Measurements from ENCODE around the gene EMC9.

The EMC9 gene

GRCh38 chr14:24143511-24143910, 2.1 kb upstream of the EMC9 start:
- peaks cover 26% of the 10 kb centered on the region; the same call in 1 of the 2 replicates for H3K79me2 ChIP-seq (ENCODE audit: insufficient read depth, low read depth)
- H3K9ac ChIP-seq: no peak overlapping the region
- peaks cover 23% of the 10 kb centered on the region for H3K4me1 ChIP-seq (ENCODE audit: low read depth, poor library complexity, severe bottlenecking)
- H3K4me3 ChIP-seq (IDR thresholded peaks at IDR 0.05; ENCODE audit: insufficient read depth, low read depth, low read length): no peak overlapping the region
- H3K27ac ChIP-seq: no peak overlapping the region
- no peak overlapping the region for H3K4me2 ChIP-seq
- no peak overlapping the region for H2AFZ ChIP-seq (ENCODE audit: low read depth)
- H3K27me3 ChIP-seq (ENCODE audit: insufficient read depth, low read depth): no peaks in the 10 kb centered on the region
- TF ChIP-seq CTCF (conservative IDR thresholded peaks at IDR 0.05; ENCODE audit: low read depth, low read length): no peak
- no peaks in the 10 kb centered on the region for H3K36me3 ChIP-seq (ENCODE audit: insufficient read depth)
- H4K20me1 ChIP-seq (ENCODE audit: insufficient read depth): no peaks in the 10 kb centered on the region

DNA sequence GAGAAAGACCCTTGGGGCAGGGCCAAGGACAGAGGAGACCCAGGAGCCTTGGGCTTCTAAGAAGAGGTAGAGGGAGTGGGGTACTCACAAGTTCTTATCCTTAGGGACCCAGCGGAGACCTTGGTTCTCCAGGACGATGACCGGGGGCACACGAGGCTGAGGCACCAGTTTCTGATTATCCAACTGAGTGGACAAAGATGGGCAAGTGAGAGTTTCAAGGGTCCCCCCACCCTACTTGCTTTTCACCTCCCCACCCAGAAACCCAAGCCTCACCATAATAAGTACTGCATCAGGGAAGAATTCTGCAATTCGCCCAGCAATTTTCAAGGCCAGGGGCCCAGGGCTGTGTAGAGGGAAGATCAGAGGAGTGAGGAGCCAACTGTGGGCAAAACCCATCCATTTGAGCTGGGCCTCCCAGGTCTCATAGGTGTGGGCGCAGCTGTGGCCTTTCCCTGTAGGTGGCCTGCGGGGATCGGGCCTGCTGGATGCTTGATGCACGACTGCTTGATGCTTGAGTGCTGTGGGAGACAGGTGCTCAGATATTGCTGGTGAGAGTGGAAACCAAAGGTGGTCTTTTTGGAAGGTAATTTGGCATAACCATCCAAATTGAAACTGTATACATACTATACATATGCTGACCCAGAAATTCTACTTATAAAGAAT, 2.0 kb downstream of the EMC9 start:
- no peak for TF ChIP-seq CTCF (conservative IDR thresholded peaks at IDR 0.05; ENCODE audit: low read depth, low read length)
- H3K79me2 ChIP-seq (ENCODE audit: insufficient read depth, low read depth): peaks cover 7% of the 10 kb centered on the region; the same call in 1 of the 2 replicates
- no peaks in the 10 kb centered on the region for H4K20me1 ChIP-seq (ENCODE audit: insufficient read depth)
- no peaks in the 10 kb centered on the region for H3K36me3 ChIP-seq (ENCODE audit: insufficient read depth)
- no peak overlapping the region; the same call in 1 of the 2 replicates for H3K4me2 ChIP-seq
- H3K27me3 ChIP-seq (ENCODE audit: insufficient read depth, low read depth): no peaks in the 10 kb centered on the region
- no peak overlapping the region for H3K27ac ChIP-seq
- no peak overlapping the region for H2AFZ ChIP-seq (ENCODE audit: low read depth)
- no peak overlapping the region for H3K9ac ChIP-seq
- peaks cover 22% of the 10 kb centered on the region for H3K4me1 ChIP-seq (ENCODE audit: low read depth, poor library complexity, severe bottlenecking)
- H3K4me3 ChIP-seq (IDR thresholded peaks at IDR 0.05; ENCODE audit: insufficient read depth, low read depth, low read length): no peak overlapping the region

GRCh38 chr14:24138396-24139271, 2.8 kb downstream of the EMC9 start:
- TF ChIP-seq CTCF (conservative IDR thresholded peaks at IDR 0.05; ENCODE audit: low read depth, low read length): no peak

GRCh38 chr14:24137529-24138395, 3.6 kb downstream of the EMC9 start:
- H3K36me3 ChIP-seq (ENCODE audit: insufficient read depth): no peaks in the 10 kb centered on the region
- H3K4me3 ChIP-seq (IDR thresholded peaks at IDR 0.05; ENCODE audit: insufficient read depth, low read depth, low read length): no peak overlapping the region
- H3K27ac ChIP-seq: no peak overlapping the region
- H3K27me3 ChIP-seq (ENCODE audit: insufficient read depth, low read depth): no peaks in the 10 kb centered on the region
- no peak overlapping the region for H2AFZ ChIP-seq (ENCODE audit: low read depth)
- H3K4me2 ChIP-seq: peak overlapping the region; percentile 40; the same call in 1 of the 2 replicates
- no peaks in the 10 kb centered on the region for H4K20me1 ChIP-seq (ENCODE audit: insufficient read depth)
- peaks cover 7% of the 10 kb centered on the region; the same call in 1 of the 2 replicates for H3K79me2 ChIP-seq (ENCODE audit: insufficient read depth, low read depth)
- H3K9ac ChIP-seq: no peak overlapping the region
- H3K4me1 ChIP-seq (ENCODE audit: low read depth, poor library complexity, severe bottlenecking): peaks cover 17% of the 10 kb centered on the region
- TF ChIP-seq CTCF (conservative IDR thresholded peaks at IDR 0.05; ENCODE audit: low read depth, low read length): no peak

More at GRCh38 chr14:24138396-24139271, 2.8 kb downstream of the EMC9 start:
- Histone ChIP-seq H4K20me1 (ENCODE audit: insufficient read depth) (no peaks in the 10 kb centered on the region), H3K4me1 (ENCODE audit: low read depth, poor library complexity, severe bottlenecking) (peaks cover 22% of the 10 kb centered on the region), H3K79me2 (ENCODE audit: insufficient read depth, low read depth) (peaks cover 7% of the 10 kb centered on the region; the same call in 1 of the 2 replicates), H3K4me3 (IDR thresholded peaks at IDR 0.05; ENCODE audit: insufficient read depth, low read depth, low read length) (no peak overlapping the region), H3K36me3 (ENCODE audit: insufficient read depth) (no peaks in the 10 kb centered on the region), H3K4me2 (no peak overlapping the region), H3K9ac (no peak overlapping the region), H2AFZ (ENCODE audit: low read depth) (no peak overlapping the region), H3K27me3 (ENCODE audit: insufficient read depth, low read depth) (no peaks in the 10 kb centered on the region), H3K27ac (no peak overlapping the region)
